Lower leg skin (tissue), 3 donors: ENCODE results near the gene SEC14L5.

Source experiments
- POLR2A ChIP-seq, 2 donors: fragments of 450-650 bp; IDR thresholded peaks; one replicate each; pipeline ENCODE4 v1.6.1; 2016 to 2017; ENCODE audit warnings: antibody characterized with exemption in 2 of 2, mild to moderate bottlenecking in 1 of 2, moderate library complexity in 1 of 2
- TF ChIP-seq, protein P1 (sequence below), 3 donors: fragments of 450-650 bp; IDR thresholded peaks; one replicate each; pipeline ENCODE4 v1.5.1; 2016; ENCODE audit warnings: antibody characterized with exemption in 3 of 3, mild to moderate bottlenecking in 3 of 3, moderate library complexity in 2 of 3

DNA sequence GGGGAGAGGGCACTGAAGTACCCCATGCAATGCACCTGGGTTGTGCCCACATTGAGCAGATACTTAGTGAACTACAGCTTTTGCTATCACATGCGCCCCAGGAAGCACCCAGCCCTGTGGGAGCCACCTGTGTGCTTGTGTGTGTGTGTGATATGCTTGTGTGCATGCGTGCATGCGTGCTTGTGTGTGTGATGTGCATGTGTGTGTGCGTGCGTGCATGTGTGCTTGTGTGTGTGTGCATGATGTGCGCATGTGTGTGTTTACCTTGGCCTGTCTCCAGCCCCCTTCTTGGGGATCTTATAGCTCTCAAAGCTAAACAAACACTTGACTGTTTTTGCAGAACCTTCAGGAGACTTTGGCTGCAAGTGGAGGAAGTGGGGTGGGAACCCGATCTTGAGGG lies 106.8 kb downstream of the SEC14L5 start:
- TF ChIP-seq, protein P1, sequence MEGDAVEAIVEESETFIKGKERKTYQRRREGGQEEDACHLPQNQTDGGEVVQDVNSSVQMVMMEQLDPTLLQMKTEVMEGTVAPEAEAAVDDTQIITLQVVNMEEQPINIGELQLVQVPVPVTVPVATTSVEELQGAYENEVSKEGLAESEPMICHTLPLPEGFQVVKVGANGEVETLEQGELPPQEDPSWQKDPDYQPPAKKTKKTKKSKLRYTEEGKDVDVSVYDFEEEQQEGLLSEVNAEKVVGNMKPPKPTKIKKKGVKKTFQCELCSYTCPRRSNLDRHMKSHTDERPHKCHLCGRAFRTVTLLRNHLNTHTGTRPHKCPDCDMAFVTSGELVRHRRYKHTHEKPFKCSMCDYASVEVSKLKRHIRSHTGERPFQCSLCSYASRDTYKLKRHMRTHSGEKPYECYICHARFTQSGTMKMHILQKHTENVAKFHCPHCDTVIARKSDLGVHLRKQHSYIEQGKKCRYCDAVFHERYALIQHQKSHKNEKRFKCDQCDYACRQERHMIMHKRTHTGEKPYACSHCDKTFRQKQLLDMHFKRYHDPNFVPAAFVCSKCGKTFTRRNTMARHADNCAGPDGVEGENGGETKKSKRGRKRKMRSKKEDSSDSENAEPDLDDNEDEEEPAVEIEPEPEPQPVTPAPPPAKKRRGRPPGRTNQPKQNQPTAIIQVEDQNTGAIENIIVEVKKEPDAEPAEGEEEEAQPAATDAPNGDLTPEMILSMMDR (IDR thresholded peaks at IDR 0.05) = peak in 1 of 3 donors; percentile 58
- no peak for TF ChIP-seq POLR2A (IDR thresholded peaks at IDR 0.05)
